ENCODE measurements around the gene DCTPP1.

- TF ChIP-seq CTCF (IDR thresholded peaks at IDR 0.05; ENCODE audit: extremely low read depth in 1 of 2, insufficient read depth in 1 of 2, low read depth in 1 of 2, low read length in 2 of 2) (no peak), POLR2A (IDR thresholded peaks at IDR 0.05; ENCODE audit: low read depth, low read length) (no peak), POLR2AphosphoS5 (IDR thresholded peaks at IDR 0.05; ENCODE audit: insufficient read depth, low read depth, low read length) (no peak), FOS (IDR thresholded peaks at IDR 0.05; ENCODE audit: borderline replicate concordance, insufficient read depth, low read length) (no peak), EZH2 (IDR thresholded peaks at IDR 0.05; ENCODE audit: borderline replicate concordance, low read depth, low read length, severe bottlenecking) (no peak), JUN (IDR thresholded peaks at IDR 0.05; ENCODE audit: borderline replicate concordance, insufficient read depth, insufficient read length, low read depth) (no peak)
Measured at GRCh38 chr16:30377050-30377811, 52.6 kb downstream of the DCTPP1 start.

Measured in endothelial cell of umbilical vein (primary cell).